Muscle of leg (tissue), 11 donors: ENCODE data around the gene MYORG. TPM values are rescaled to one million over a fixed set of nuclear protein-coding genes. Genes with fewer than 3 reads are reported as not detected.

Experiments used
- DNase-seq: peaks from one replicate; pipeline ENCODE4 v3.0.0; 2013
- H3K27ac ChIP-seq: one replicate; pipeline ENCODE4 v1.5.1; 2013; ENCODE audit warnings: mild to moderate bottlenecking, low read length, control low read depth
- H3K27me3 ChIP-seq: one replicate; pipeline ENCODE4 v1.6.1; 2013; ENCODE audit warnings: low read length; ENCODE audit not compliant: control insufficient read depth, insufficient read depth
- H3K36me3 ChIP-seq: one replicate; pipeline ENCODE4 v1.6.1; 2013; ENCODE audit warnings: low read length; ENCODE audit not compliant: control insufficient read depth, insufficient read depth
- H3K4me1 ChIP-seq: one replicate; pipeline ENCODE4 v1.6.1; 2013; ENCODE audit warnings: low read length; ENCODE audit not compliant: control insufficient read depth, insufficient read depth
- H3K4me3 ChIP-seq: one replicate; pipeline ENCODE4 v1.5.1; 2013; ENCODE audit warnings: low read length, control low read depth
- H3K9me3 ChIP-seq: replicated peaks from 2 replicates; pipeline ENCODE4 v1.6.1; 2013; ENCODE audit warnings: low read depth, low read length; ENCODE audit not compliant: control insufficient read depth
- WGBS: methylation state at CpG from one replicate; pipeline ENCODE4 v1.1.5; 2013; ENCODE audit warnings: missing lambda C conversion rate; ENCODE audit not compliant: insufficient coverage; 5-methylcytosine and 5-hydroxymethylcytosine counted together
- polyA plus RNA-seq, 8 donors: library from polyadenylated mRNA; unstranded; fragments of 120-200 nt; gene quantifications; one replicate each; pipeline versions ENCODE4 v1.2.1 to v1.2.3, GENCODE V29; 2013; ENCODE audit warnings: inconsistent platforms in 1 of 8, low replicate concordance in 1 of 8; ENCODE audit not compliant: insufficient read length in 8 of 8, insufficient read depth in 1 of 8
- total RNA-seq: library from RNA; stranded (reverse); fragments of 120-200 nt; gene quantifications from one replicate; pipeline ENCODE4 v1.2.4, GENCODE V29; 2013

MYORG gene
- total and polyA plus RNA-seq, 9 donors, result 8.1 to 20.3 (median 15.9) TPM

DNA sequence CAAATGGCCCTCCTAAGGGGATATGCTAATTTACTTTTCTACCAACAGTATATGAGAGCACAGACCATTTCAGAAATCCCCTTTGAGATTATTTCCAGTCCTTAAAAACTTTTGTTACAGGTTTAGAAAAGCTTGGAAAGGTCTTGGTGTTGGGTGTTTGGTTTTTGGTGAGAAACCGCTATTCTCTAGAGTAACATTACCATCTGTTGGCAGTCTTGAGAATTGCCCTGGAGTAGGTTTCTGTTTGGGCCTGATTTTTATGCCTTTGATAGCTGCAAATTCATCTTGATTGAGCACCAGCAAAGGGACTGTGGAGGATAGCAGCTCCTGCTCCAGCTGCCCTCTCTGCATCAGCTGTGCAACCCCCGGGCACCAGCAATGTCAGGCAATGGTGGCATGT is 39.3 kb downstream of the MYORG start:
- DNase-seq, result no peak
- Histone ChIP-seq H3K4me1 (peaks cover 22% of the 10 kb centered on the region), H3K4me3 (no peak overlapping the region), H3K9me3 (no peaks in the 10 kb centered on the region), H3K27ac (no peak overlapping the region), H3K36me3 (peaks cover 40% of the 10 kb centered on the region), H3K27me3 (no peaks in the 10 kb centered on the region)
- 60% methylated on average over 1 of the region's 2 CpGs for WGBS

DNA sequence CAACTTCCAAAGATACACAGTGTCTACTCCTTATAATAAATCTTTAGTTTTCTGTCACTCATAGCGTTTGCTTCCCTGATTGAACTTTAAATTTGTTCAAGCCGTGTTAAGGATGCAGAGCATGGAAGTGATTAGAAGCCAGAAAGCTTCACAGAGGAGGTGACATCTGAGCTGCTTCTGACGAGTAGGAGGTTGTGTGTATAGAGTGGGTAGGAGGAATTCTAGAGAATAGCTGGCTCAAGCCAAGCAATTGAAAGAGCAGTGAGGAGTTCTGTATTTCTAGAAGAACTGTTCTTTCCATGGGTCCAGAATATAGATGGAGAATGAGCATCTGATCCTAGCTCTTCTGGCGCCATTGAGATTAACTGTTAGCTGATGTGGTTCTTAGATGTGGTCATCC is 41.3 kb downstream of the MYORG start:
- no peak for DNase-seq
- Histone ChIP-seq H3K4me3 (no peak overlapping the region), H3K27ac (no peak overlapping the region), H3K4me1 (peaks cover 18% of the 10 kb centered on the region), H3K27me3 (no peaks in the 10 kb centered on the region), H3K36me3 (peaks cover 25% of the 10 kb centered on the region), H3K9me3 (no peaks in the 10 kb centered on the region)
- WGBS, result 59% methylated on average over 3 of the region's 4 CpGs

DNA sequence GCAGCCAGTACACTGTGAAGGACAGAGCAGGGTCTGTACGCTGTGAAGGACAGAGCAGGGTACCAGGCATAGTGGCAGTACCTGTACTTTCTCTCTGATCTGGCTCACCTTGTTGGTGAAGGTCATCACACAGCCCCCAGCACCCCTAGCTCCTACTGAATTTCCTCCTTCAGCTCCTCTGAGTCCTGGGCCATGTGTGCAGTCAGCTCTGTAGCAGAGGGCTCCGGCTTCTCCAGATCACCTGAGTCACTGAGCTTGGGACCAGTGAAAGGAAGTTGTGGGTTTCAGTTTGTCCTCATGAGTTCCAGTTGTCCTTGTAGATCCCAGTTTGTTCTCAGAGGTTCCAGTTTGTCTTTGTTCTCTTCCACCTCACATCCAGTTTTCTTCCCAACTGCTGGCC is 41.8 kb downstream of the MYORG start:
- H3K4me1 ChIP-seq, result peaks cover 22% of the 10 kb centered on the region
- H3K27me3 ChIP-seq, result no peaks in the 10 kb centered on the region
- no peaks in the 10 kb centered on the region for H3K9me3 ChIP-seq
- peak overlapping the region; percentile 35 for H3K27ac ChIP-seq
- H3K4me3 ChIP-seq, result no peak overlapping the region
- H3K36me3 ChIP-seq, result peaks cover 21% of the 10 kb centered on the region
- WGBS, result no CpG with 5 or more reads among the region's 2 CpGs
- no peak for DNase-seq

DNA sequence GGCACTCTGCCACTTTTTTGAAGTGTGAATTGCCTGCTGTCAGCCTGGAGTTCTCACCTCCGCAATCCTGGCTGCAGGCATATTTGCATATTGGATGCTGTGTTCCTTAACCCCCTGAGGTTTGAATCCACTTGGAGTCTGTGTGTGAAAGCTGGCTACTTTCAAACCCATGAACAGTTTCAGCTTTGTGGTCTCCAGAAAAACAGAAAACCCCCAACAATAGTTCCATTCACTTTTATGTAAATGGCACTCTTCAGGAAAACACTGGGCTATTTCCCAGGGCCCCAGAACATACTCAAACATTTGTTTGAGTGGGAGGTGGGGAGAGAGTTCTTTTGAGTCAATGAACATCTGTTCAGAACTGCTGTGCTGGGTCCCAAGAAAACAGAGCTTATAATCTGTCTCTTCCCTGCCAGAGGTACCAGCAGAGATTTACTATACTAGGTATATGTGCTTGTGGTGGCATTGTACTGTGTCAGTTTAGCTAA is 42.3 kb downstream of the MYORG start:
- WGBS, result no CpG with 5 or more reads among the region's 1 CpG
- Histone ChIP-seq H3K36me3 (peaks cover 18% of the 10 kb centered on the region), H3K4me1 (peaks cover 22% of the 10 kb centered on the region), H3K27ac (peak overlapping the region; percentile 35), H3K4me3 (no peak overlapping the region), H3K27me3 (no peaks in the 10 kb centered on the region), H3K9me3 (no peaks in the 10 kb centered on the region)
- DNase-seq, result peak; percentile 58

DNA sequence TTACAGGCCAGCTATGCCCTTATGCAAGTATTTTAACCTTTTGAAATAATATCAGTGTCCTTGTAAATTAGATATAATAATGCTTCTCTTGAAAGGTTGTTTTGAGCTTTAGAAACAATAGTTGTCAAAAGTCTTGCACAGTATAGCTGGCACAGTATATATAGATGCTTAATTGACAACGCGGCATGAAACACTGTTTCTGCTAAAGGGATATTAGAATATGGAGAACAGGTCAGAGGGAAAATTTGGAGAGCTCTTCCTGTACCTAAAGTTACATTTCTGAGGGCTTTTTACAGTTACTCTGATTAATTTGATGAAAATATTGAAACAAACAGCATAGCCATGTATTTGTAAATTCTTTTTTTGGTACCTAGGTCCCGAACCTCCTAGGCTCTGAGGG is 42.9 kb downstream of the MYORG start:
- H3K27ac ChIP-seq, result no peak overlapping the region
- H3K4me3 ChIP-seq, result no peak overlapping the region
- WGBS, result 67% methylated on average over 2 of the region's 3 CpGs

DNA sequence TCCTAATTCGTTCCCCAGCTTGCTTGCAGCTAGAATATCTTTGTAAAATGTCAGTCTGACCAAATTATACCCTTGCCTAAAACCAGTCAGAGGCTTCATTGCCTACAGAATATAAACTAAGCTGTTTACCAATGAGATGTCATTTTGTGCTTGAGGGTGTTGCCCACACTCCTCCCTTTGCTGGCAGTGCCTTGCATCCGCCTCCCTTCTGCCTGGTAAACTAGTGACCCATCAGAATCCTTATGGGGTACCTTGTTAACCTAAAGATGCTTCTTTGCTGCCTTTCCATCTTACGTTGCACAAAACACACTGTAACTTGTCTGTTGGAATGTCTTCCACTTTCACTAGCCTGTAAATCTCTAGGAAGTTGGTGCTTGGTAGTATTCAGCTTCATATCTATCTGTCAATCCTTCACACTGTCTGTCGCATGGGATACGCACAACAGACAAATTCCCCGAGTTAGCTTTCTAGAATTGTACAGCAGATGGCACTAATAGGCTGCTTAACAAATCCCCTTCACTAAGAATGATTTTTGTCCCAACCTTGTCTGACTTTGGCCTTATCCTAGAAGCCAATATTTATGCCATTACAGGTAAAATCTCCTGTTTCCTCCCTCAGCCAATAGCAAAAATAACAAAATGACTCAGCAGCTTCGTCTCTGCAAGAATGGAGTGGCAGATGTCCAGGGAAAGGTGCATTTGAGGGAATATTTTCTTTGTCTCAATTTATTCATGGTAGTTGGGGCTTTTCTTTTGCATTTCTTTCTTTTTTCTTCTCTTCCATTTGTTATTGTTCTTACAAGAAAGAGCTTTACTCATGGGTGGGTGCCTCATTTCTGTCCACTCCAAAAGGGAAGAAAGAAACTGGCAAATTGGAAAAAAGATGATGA is 44.4 kb downstream of the MYORG start:
- H3K4me3 ChIP-seq, result no peak overlapping the region
- no peaks in the 10 kb centered on the region for H3K27me3 ChIP-seq
- H3K27ac ChIP-seq, result no peak overlapping the region
- H3K9me3 ChIP-seq, result no peaks in the 10 kb centered on the region
- H3K4me1 ChIP-seq, result peaks cover 21% of the 10 kb centered on the region
- H3K36me3 ChIP-seq, result peaks cover 5% of the 10 kb centered on the region
- DNase-seq, result peak; percentile 70
- WGBS, result 28% methylated on average over 3 of the region's 7 CpGs

More for the DNA sequence above, 42.9 kb downstream of the MYORG start:
- H3K27me3 ChIP-seq, result no peaks in the 10 kb centered on the region
- peaks cover 13% of the 10 kb centered on the region for H3K36me3 ChIP-seq
- DNase-seq, result no peak
- peaks cover 20% of the 10 kb centered on the region for H3K4me1 ChIP-seq
- H3K9me3 ChIP-seq, result no peaks in the 10 kb centered on the region

DNA sequence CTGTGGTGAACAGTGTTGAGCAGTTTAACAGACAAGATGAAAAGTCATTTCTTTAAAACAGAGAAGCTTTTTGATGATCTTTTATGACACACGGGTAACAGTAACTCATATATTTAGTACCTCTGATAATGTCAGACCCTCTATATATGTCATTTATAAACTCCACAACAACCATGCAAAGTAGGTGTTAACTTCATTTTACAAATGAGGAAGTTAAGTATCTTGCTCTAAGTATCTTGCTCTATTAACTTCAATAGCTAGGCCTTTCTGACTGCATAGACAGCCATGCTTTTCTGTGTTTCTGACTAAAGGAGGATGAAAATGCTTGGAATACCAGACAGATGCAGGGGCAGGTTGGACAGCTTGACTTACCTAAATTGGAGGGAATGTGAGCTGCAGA is 45.5 kb downstream of the MYORG start:
- Histone ChIP-seq H3K4me1 (peaks cover 21% of the 10 kb centered on the region), H3K9me3 (no peaks in the 10 kb centered on the region), H3K27me3 (no peaks in the 10 kb centered on the region), H3K27ac (no peak overlapping the region), H3K36me3 (peaks cover 5% of the 10 kb centered on the region), H3K4me3 (no peak overlapping the region)
- no CpG with 5 or more reads among the region's 1 CpG for WGBS
- no peak for DNase-seq

DNA sequence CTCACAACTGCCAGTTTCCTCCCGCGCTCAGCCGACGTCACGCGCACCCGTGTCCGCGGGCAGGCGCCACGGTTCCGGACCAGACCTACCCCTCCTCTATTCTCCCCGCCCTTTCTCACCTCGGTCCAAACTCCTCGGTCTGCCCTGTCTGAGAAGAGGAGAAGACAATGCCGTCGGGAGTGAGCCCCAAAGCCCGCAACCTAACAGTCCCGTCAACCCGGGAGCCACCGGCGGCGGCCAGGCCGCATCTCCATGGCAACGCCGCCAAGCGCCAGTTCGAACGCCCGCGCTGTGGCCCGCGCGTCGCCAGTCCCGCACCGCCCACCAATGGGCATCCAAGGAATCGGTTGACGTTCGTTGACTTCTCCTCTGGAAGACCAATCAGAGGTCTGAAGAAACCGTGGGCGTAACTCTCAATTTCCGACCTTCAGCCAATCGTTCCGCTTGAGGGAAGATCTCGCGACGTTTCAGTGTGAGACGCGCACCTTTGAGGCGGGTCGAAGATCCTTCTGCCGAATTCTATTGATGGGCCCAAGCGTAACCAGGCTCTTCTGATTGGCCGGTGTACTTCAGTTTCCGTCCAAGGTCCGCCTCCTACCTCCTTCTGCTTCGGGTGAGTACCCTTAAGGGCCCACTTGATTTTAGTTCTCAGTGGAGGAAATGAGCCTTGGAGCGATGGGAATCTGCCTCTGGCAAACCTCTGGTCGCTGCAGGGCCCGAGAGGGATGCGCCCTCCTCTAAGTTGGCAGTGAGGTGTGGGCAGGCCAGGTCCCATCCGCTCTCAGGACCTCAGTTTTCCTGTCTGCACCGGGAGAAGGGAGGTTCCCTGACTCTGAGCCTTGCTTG is 47.5 kb downstream of the MYORG start, which contains the start of the genes KIF24 and NUDT2:
TSS of gene KIF24 (minus strand) at position 282 of the 846 bp plus-strand sequence. CDS start 17,922 bp downstream, outside the sequence.
TSS of gene NUDT2 (plus strand) at position 583 of the 846 bp plus-strand sequence. CDS start 9,471 bp downstream, outside the sequence.
- Histone ChIP-seq H3K27me3 (no peaks in the 10 kb centered on the region), H3K36me3 (no peaks in the 10 kb centered on the region), H3K4me1 (peaks cover 11% of the 10 kb centered on the region), H3K4me3 (peak within 1 kb of the TSS; percentile 83), H3K9me3 (no peaks in the 10 kb centered on the region), H3K27ac (peak within 1 kb of the TSS; percentile 96)
- WGBS, result under 1% methylated on average over 61 of the region's 64 CpGs
- DNase-seq, result peak; percentile 100

DNA sequence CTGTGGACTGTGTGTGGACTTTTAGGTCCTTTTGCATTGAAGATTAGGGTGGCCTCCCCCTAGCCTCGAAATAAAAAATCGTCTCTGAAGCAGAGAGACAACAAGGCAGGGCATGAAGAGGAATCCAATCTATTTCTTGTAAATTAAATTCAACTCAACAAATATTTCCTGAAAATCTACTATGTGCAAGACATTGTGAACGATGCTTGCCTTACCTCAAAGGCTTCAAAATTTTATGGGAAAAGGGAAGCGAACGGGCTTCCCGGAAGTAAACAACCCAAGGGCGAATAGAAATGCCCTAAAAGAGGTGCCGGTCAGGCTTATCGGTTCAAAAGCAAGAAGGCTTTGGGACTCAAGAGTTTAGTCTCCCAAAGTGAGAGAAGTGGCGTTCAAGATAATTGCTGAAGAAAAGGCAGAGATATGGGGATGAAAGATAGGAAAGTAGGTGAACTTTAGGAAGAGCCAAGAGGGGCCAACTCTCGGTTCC is 48.2 kb downstream of the MYORG start:
- no peaks in the 10 kb centered on the region for H3K27me3 ChIP-seq
- DNase-seq, result no peak
- H3K36me3 ChIP-seq, result no peaks in the 10 kb centered on the region
- WGBS, result 2% methylated on average over 8 of the region's 11 CpGs
- H3K4me3 ChIP-seq, result peak overlapping the region; percentile 71
- peaks cover 9% of the 10 kb centered on the region for H3K4me1 ChIP-seq
- H3K27ac ChIP-seq, result peak overlapping the region; percentile 81
- H3K9me3 ChIP-seq, result no peaks in the 10 kb centered on the region

DNA sequence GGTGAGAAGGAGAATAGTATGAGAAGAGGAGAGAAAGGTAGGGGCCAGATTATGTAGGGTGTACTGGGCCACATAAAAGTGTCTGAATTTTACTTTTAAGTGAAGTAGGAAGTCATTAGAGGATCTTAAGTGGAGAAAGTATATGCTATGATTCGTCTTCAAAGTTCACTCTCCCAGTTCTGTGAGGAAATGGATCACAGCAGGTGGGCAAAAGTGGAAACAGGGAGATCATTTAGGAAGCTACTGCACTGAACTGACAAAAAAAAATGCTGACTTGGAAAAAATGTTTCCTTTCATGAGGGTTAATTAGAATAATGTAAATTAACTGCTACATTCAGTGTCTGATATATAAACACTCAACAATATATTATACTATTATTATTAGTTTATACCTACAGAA is 50.0 kb downstream of the MYORG start:
- DNase-seq, result no peak
- peaks cover 14% of the 10 kb centered on the region for H3K4me1 ChIP-seq
- no peaks in the 10 kb centered on the region for H3K9me3 ChIP-seq
- no peak overlapping the region for H3K4me3 ChIP-seq
- 75% methylated on average over 1 of the region's 1 CpG for WGBS
- H3K27me3 ChIP-seq, result no peaks in the 10 kb centered on the region
- no peak overlapping the region for H3K27ac ChIP-seq
- no peaks in the 10 kb centered on the region for H3K36me3 ChIP-seq
